Left ventricle myocardium superior (tissue), 1 donor: ENCODE data around the gene SLC25A42. TPM values are rescaled to one million over a fixed set of nuclear protein-coding genes. Genes with fewer than 3 reads are reported as not detected.
"Not testable (repeated sequence)": the region's sequence is repeated elsewhere in the genome, so short reads cannot be mapped to it uniquely, and the experiment has no call there.

Source experiments
- ATAC-seq: fragments of 200-7000 bp; cut with Tn5 transposase; one replicate; pipeline ENCODE4 v1.9.1; 2020; ENCODE audit warnings: mild to moderate bottlenecking, moderate library complexity
- DNase-seq: peaks from one replicate; pipeline ENCODE4 v3.0.0-alpha.2; 2020
- intact Hi-C: fragments of 100-400 bp; cut with micrococcal nuclease; formaldehyde crosslinking; loops from one replicate; pipeline ENCODE4 v1.11.0; 2022
- total RNA-seq: library from RNA; stranded (reverse); fragmentation: NEBNext Ultra II Directional; extraction: Animal tissue kit (Norgen Biotek cat#: 25700); gene quantifications from one replicate; pipeline ENCODE4 v1.2.1, GENCODE V29; 2021
- donor health status: DM: no; HTN: yes; CAD: no; lungs with severe emphysema.

The SLC25A42 gene
- total RNA-seq, 1 donor from 2014 or later: 29.5 TPM

DNA sequence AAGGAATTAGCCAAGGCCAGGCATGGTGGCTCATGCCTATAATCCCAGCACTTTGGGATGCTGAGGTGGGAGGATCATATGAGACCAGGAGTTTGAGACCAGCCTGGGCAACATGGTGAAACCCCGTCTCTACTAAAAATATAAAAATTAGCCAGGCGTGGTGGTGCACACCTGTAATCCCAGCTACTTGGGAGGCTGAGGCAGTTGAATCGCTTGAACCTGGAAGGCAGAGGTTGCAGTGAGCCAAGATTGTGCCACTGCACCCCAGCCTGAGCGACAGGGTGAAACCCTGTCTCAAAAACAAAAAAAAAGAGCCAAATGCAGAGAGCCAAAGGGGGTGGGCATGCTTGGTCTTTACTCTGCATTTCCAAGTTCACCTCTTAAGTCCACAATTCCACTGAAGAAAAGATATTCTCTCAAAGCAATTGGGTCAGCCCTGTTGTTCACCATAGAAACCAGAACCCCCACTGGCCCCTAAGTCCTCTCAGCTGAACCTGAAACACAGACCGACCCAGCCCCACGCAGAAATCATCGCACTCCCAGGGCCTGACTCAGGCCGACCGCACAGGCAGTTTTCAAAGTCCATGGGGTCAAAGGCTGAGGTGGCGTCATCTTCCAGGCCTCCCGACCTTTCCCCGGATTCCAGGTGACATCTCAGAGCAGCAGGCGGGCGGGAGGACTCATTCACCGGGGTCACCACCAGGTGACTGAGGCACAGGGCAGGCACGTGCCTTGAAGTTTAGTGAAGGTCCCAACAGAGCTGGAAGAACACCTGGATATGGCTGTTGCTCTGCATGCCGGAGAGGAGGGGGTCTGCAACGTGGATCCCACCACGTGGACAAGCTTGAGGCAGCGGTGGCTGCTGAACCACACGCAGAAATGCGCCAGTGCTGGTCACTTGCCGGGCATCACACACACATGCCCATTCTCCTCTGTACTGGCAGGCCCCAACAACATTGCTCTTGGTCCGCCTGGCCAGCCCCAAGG is 33.1 kb downstream of the SLC25A42 start:
- no peak for ATAC-seq

DNA sequence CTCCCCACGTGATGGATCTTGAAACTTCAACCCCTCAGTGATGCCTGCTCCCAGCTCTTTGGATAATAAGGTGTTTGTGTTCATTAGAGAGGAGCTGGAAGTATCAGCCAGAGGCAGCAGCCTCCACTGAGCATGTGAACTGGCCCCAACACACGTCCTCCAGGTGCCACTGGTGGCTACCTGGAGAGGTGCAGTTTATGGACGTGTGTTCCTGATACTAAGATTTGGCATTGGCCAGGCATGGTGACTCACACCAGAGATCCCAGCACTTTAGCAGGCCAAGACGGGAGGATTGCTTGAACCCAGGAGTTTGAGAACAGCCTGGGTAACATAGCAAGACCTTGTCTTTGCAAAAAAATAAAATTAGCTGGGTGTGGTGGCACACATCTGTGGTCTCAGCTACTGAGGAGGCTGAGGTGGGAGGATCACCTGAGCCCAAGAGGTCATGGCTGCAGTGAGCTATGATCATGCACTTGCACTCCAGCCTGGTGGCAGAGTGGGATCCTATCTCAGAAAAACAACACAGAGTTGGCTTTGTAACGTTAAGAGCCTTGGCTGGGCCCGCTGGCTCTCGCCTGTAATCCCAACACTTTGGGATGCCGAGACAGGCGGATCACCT is 34.4 kb downstream of the SLC25A42 start:
- ATAC-seq (no peak), DNase-seq (no peak)
- intact Hi-C loops: no loop called here

More for the DNA sequence above, 33.1 kb downstream of the SLC25A42 start:
- intact Hi-C loops: no loop called here
- DNase-seq: no peak

- intact Hi-C loops: no loop called here
- peak; percentile 76 for ATAC-seq
- DNase-seq: peak; percentile 51
These were observed 35.2 kb downstream of the SLC25A42 start for GRCh38 chr19:19098703-19099632.

DNA sequence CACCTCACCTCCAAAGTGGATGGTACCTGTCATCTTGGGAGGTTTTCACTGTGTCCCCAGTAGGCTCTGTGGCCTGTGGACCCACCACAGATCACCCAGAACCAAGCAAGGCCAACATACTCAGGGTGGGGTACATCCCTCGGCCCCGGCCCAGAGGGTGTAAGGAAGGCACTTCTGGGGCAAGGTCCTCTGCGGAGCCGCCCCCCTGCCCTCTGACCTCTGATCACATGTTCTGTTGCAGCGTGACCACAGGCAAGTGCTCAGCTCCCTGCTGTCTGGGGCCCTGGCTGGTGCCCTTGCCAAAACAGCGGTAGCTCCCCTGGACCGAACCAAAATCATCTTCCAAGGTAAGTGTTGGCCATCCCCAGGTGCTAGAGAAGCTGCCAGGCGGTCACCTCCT is 37.7 kb downstream of the SLC25A42 start:
- no peak for ATAC-seq

DNA sequence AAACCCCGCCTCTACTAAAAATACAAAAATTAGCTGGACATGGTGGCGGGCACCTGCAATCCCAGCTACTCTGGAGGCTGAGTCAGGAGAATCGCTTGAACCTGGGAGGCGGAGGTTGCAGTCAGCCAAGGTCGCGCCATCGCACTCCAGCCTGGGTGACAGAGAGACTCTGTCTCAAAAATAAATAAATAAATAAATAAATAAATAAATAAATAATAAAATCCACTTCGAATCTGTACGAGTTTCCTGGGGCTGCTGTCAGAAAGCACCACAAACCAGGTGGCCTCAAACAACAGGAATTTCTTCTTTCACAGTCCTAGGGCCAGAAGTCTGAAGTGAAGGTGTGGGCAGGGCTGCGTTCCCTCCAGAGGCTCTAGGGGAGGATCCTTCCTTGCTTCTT is 38.8 kb downstream of the SLC25A42 start:
- intact Hi-C loops: loop anchor here (10.0 kb wide), 1 partner anchor 48 kb away; no protein-coding TSS in a partner anchor
- not testable (repeated sequence) for DNase-seq

More for the DNA sequence above, 37.7 kb downstream of the SLC25A42 start:
- intact Hi-C loops: loop anchor here (10.0 kb wide), 1 partner anchor 47 kb away; no protein-coding TSS in a partner anchor
- DNase-seq: no peak

DNA sequence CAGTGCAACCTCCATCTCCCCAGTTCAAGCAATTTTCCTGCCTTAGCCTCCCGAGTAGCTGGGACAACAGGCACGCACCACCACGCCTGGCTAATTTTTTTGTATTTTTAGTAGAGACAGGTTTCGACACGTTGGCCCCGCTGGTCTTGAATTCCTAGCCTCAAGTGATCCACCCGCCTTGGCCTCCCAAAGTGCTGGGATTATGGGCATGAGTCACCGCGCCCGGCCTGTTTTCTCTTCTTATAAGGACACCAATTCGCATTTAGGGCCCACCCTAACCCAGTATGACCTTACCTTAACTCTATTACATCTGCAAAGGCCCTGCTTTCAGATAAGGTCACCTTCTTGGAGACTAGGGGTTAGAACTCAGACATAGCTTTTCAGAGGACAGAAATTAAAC is 39.4 kb downstream of the SLC25A42 start:
- intact Hi-C loops: loop anchor here (10.0 kb wide), 1 partner anchor 48 kb away; no protein-coding TSS in a partner anchor
- ATAC-seq (no peak), DNase-seq (no peak)

More for the DNA sequence above, 38.8 kb downstream of the SLC25A42 start:
- not testable (repeated sequence) for ATAC-seq

- DNase-seq: peak; percentile 78
- peak; percentile 82 for ATAC-seq
- intact Hi-C loops: loop anchor here (10.0 kb wide), 1 partner anchor 51 kb away; no protein-coding TSS in a partner anchor
These were observed 41.7 kb downstream of the SLC25A42 start for GRCh38 chr19:19105365-19106055.

GRCh38 chr19:19106056-19106551 is 42.3 kb downstream of the SLC25A42 start:
- intact Hi-C loops: loop anchor here (10.0 kb wide), 1 partner anchor 51 kb away; no protein-coding TSS in a partner anchor
- DNase-seq: peak; percentile 54
- ATAC-seq: peak; percentile 54

- ATAC-seq, DNase-seq: not testable (repeated sequence)
- intact Hi-C loops: loop anchor here (10.0 kb wide), 1 partner anchor 52 kb away; no protein-coding TSS in a partner anchor
These were observed 43.1 kb downstream of the SLC25A42 start for GRCh38 chr19:19106938-19107337.

DNA sequence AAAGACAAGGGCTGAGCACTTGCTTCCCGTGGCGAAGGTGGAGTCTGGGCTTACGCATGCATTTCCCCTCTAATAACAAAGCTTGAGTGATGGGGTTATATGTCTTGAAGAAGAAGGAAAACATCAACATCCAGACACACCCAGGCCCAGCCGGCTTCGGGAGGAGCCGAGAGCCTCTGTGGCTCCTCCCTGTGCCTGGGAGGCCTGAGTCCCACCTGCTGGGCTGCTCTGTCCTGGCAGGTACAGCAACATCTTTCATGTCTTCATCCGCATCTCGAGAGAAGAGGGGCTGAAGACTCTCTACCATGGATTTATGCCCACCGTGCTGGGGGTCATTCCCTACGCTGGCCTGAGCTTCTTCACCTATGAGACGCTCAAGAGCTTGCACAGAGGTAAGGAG is 43.9 kb downstream of the SLC25A42 start:
- ATAC-seq (no peak), DNase-seq (no peak)
- intact Hi-C loops: loop anchor here (10.0 kb wide), 1 partner anchor 53 kb away; no protein-coding TSS in a partner anchor

DNA sequence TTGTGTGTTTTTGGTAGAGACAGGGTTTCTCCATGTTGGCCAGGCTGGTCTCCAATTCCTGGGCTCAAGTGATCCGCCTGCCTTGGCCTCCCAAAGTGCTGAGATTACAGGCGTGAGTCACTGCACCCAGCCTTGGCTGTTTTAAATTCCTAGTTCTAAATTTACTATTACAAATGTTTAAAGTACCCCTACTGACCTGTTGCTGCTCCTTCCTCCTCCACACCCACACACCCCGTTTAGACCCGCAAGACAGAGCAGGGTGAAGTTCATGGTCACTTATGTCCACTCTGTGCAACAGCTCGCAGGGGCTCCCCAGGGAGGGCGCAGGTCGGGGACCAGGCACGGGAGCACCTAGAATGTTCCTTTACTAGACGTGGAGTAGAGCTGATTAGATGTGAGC is 45.8 kb downstream of the SLC25A42 start:
- ATAC-seq (no peak), DNase-seq (no peak)
- intact Hi-C loops: loop anchor here (10.0 kb wide), 1 partner anchor 55 kb away; no protein-coding TSS in a partner anchor

- DNase-seq (peak; percentile 41), ATAC-seq (peak; percentile 43)
- intact Hi-C loops: no loop called here
These were observed 46.8 kb downstream of the SLC25A42 start for GRCh38 chr19:19110410-19111135.

DNA sequence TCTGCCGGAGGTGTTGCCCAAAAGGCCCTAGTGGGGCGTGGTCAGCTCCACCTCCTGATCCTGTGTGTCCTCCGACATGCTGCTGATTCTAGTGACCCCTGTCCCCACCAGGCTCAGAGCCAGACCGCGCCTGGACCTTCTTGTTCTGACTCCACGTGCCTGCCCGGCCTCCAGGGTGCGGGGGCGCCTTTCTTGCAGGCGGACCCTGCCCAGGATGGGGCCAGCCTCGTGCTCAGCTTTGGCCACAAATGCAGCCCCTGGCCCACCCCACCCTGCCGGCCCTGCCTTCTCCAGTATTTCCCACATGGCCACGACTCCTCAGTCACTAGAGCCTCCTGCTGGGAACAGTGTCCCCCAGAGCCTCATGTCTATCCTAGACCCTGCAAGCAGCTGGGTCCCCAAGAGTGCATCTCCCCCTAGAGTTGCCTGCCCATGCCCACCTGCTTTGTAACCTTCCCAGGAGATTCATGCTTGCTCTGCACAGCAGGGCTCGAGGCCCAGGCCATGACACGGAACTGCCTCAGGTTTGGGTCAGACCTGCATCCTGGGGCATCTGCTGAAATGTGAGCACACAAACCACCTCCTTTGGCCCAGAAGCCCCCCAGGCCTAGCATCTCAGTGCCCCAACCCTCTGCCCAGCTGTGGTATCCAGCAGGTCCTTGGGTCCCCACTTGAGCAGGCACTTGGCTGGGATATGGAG is 47.5 kb downstream of the SLC25A42 start:
- ATAC-seq (no peak), DNase-seq (no peak)
- intact Hi-C loops: no loop called here

GRCh38 chr19:19111967-19112580 is 48.3 kb downstream of the SLC25A42 start:
- ATAC-seq (no peak), DNase-seq (no peak)
- intact Hi-C loops: no loop called here

GRCh38 chr19:19113040-19113626 is 49.3 kb downstream of the SLC25A42 start:
- no peak for DNase-seq
- ATAC-seq: no peak
- intact Hi-C loops: no loop called here

DNA sequence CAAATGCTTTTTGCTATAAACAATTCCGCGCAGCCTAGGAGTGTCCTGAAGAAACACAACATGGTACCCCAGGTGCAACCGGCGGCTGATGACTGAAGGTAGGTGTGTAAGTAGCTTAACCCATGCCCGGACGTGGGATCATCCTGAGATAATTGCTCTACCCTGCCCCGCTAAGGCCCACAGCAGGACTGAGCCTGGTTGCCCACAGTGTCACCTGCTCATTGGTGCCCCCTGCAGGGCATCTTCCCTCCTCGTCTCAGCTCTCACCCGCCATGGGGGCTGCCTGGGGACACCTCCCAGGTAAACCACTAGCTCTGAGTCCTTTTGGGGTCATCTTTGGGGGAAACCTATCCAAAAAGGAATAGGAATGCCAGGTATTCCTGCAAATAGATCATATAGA is 52.2 kb downstream of the SLC25A42 start:
- ATAC-seq (no peak), DNase-seq (peak; percentile 55)
- intact Hi-C loops: no loop called here
